HG02885 (cell line): ENCODE measurements around the gene NUDT1.

Experiments
- ATAC-seq: cut with Tn5 transposase; IDR thresholded peaks from one replicate; pipeline ENCODE4 v1.9.1; 2021; ENCODE audit warnings: mild to moderate bottlenecking; ENCODE audit not compliant: unreplicated experiment, poor library complexity

Gene NUDT1

DNA sequence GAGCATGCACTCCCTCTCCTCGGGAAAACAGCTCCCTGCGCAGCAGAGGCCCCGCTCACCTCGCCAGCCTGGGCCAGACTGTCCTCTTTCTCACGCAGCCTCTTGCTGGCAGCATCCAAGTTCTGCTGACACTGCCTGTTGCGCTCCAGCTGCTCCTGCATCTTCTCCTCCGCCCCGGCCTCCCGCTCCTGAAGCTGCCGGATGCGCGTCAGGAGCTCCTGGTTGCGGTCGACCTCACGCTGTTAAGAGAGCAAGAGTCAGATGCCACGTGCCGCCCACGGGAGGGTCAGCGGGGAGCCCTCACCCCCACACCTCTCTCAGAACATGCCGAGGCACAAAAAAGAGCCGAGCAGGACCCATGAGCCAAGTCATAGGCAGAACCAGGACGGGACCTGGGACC, 19.5 kb upstream of the NUDT1 start:
- ATAC-seq = no peak

GRCh38 chr7:2223321-2223720, 18.7 kb upstream of the NUDT1 start:
- no peak for ATAC-seq

DNA sequence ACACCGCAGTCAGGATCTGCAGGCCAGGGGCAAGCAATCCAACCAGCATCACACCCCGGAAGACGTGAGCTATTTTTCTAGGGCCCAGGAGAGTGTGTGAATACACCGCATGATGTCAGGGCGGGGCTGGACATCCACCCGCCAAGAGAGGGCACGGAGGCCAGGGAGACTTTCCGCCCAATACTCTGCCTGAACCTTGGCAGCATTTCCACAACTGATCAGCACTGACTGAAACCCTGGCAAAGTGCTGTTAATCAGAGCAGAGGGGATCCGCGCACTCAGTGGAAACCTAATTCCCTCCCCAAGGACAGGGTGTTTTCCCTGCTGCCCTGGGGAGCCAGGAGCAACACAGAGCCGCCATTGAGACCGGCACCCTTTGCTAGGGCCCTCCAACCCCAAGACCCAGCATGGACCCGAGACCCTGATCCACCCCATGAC, 17.5 kb upstream of the NUDT1 start:
- ATAC-seq = no peak

DNA sequence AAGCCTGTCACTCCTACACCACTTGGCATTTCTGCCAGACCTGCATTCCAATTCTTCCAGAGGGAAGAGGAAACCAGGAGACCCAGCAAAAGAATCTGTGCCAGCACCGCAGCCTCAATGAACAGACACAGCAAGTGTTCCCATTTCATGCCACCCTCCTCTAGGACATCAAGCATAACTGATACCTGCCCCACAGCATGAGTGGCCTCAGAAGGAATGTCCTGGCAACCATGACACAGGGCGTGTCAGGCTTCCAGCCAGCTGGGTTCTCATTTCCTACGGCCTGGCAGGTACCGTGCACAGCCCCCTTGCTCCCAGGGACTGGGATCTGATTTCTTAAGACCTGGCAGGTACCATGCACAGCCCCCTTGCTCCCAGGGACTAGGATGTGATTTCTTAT, 17.1 kb upstream of the NUDT1 start:
- no peak for ATAC-seq

DNA sequence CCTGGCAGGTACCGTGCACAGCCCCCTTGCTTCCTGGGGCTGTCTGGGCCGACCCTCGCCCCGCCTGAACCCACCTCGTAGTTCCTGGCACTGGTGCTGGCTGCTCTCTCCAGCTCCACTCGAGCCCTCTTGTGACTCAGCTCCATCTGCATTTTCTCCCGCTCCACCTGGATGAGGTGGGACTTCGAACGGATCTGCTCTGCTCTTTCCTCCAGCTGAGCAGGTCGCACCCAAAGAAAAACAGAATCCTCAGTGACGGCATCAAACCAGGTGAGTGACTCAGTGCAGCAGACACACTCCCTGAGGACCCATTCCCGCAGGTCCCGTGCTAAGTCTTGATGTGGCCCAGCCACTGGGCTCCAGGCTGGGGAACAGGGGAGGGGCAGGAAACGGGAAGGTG, 16.7 kb upstream of the NUDT1 start:
- no peak for ATAC-seq

GRCh38 chr7:2225830-2226229, 16.2 kb upstream of the NUDT1 start:
- no peak for ATAC-seq

DNA sequence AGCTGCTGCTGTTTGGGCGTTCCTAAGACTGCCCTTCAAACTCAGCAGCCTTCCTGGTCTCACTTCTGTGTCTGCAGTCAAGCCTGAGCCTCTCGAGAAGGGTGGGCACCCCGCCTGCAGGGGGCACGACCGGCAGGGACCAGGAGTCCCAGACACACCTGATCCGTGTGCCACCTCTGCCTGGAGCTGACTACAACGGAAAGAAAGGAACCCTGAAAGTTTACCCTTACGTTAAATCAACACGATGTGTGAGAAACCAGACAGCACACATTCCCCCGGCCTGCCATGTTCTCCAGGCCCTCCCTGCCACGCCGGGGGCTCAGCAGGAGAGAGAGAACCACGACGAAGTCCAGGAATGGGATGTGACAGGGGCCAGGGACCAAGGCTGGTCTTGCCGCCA, 14.3 kb upstream of the NUDT1 start:
- no peak for ATAC-seq

GRCh38 chr7:2228921-2229320, 13.1 kb upstream of the NUDT1 start:
- ATAC-seq = no peak

GRCh38 chr7:2229467-2229866, 12.6 kb upstream of the NUDT1 start:
- ATAC-seq = no peak

DNA sequence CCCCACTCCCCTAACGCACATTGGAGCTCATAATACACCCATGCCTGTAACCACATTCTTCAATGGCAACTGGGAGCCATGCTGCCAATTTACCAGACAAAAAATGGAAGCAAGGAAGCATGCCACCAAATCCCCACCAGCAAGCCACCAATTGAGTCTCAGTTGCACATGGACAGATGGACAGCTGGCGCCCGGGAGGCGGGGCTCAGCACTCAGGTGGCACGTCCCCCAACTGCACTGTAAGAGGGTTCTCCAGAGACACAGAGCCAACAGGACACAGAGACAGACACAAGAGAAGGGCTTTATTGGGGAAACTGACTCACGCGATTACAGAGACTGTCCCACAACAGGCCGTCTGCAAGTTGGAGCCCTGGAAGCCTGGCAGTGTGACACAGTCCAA, 11.8 kb upstream of the NUDT1 start:
- no peak for ATAC-seq

GRCh38 chr7:2230882-2231281, 11.1 kb upstream of the NUDT1 start:
- ATAC-seq = no peak

GRCh38 chr7:2231992-2232765, 9.8 kb upstream of the NUDT1 start:
- ATAC-seq = peak; percentile 33

GRCh38 chr7:2232766-2233520, 9.1 kb upstream of the NUDT1 start, which contains the start of gene MAD1L1:
Gene MAD1L1 (minus strand): TSS chr7:2232945. CDS start chr7:2230133, 2,812 bp downstream.
- peak; percentile 76 for ATAC-seq

- no peak for ATAC-seq
Observed at GRCh38 chr7:2233926-2234325, 8.1 kb upstream of the NUDT1 start.

- ATAC-seq = peak; percentile 60
Observed at GRCh38 chr7:2237109-2237602, 4.9 kb upstream of the NUDT1 start.

DNA sequence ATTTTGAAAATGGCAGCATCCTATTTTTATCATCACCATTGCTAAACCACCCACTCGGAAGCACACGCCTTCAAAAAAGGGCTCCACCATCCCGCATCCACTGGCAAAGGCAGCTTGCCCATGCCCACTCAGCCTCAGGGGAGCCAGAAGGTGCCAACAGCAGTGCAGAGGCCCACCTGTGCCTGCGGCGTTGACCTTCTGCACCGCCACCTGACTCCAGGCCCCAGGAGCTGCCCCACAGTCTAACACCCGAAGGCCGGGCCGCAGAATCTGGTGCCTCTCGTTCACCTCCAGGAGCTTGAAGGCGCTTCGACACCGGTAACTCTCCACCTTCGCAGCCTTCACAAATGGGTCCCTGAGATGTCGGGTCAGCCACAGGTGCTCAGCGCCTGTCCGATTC, 2.8 kb upstream of the NUDT1 start:
- no peak for ATAC-seq

- ATAC-seq = no peak
Observed at GRCh38 chr7:2242541-2243429, 759 bp downstream of the NUDT1 start.

DNA sequence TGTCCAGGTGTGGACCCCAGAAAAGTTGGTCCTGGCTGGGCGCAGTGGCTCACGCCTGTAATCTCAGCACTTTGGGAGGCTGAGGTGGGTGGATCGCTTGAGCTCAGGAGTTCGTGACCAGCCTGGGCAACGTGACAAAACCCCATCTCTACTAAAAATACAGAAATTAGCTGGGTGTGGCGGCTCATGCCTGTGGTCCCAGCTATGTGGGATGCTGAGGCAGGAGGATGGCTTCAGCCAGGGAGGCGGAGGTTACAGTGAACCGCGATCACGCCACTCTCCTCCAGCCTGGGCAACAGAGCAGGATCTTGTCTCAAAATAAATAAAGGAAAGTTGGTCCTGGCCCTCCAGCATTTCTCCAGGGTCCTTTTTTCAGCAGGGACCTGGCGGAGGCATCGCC, 1.4 kb downstream of the NUDT1 start:
- no peak for ATAC-seq

GRCh38 chr7:2244404-2244995, 2.5 kb downstream of the NUDT1 start:
- no peak for ATAC-seq
